IPS DF 4.7 (cell line): ENCODE measurements around the gene LTBP2.

Experiments
- DNase-seq: peaks from one replicate; pipeline ENCODE4 v3.0.0-alpha.2; 2013; ENCODE audit warnings: low spot score; ENCODE audit errors: extremely low read depth

Gene LTBP2

DNA sequence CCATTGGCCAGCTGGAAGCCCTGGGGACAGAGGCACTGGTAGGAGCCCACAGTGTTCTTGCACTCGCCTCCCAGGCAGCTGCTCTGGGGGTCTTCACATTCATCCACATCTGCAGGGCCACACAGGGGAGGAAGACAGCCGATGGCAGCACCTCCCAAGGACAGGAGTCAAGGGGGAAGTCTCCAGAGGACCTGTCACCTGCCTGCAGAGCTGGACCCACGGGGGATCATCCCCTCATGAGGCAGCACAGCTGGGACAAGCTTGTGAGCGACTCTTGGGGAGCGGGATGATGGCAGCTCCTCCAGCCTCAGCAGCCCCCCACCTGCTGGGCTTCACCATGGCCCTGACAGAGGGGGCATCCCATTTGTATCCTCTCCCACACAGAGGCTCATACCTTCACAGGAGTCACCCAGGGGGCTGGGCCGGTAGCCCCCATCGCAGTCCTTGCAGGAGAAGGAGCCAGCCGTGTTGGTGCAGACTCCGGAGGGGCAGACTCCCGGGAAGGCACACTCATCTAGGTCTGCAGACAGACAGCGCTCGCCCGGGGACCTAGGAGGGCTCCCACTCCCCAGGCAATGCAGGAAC lies 103.1 kb downstream of the LTBP2 start:
- DNase-seq = no peak

DNA sequence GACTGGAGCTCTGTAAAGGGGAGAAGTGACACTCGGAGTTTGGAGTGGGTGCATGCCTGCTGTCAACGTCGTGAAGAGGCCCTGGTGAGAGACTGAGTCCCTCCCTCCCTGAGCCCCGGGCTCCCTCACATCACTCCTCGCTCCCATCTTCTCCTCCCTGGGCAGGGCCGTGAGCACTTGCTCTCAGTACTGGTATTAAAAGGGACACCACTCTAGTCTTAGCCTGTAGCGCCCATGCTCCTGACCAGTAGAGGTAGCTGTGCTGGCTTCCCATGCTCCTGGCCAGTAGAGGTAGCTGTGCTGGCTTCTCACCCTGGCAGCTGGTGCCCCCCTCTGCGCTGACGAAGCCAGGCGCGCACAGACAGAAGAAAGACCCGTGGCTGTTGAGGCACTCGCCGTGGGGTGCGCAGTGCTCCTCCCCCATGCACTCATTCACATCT lies 103.7 kb downstream of the LTBP2 start:
- DNase-seq = no peak

DNA sequence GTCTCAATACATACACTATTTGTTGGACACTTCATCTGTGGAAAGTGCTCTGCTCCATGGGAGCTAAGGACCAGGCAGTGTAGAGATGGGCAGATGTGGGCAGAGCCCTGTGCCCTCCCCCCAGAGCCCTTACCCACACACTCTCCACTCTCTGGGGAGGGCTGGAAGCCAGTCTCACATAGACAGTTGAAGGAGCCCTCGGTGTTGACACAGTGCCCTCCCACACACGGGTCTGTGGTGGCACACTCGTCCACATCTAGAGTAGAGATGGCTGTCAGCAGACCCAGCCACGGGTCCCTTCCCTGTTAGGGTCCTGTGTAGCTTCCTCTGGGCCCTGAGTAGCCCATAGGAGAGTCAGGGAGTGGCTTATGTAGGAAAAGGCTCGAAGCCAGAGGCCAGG lies 104.2 kb downstream of the LTBP2 start:
- no peak for DNase-seq

DNA sequence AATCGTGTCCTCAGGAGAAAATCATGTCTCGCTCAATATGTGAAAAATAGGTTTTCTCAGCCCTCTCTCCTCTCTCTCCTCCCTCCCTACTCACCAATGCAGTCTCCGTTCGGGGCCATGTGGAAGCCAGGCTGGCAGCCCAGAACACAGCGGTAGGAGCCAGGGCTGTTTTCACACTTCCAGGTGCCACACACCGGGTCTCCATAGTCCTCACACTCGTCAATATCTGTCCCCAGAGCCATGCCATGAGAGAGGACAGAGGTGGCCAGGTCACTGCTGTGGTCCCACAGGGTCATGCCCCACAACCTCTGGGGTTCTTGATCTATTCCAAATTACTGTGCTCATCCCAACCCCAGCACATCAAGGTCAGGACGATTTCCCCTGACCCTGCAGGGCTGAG lies 105.0 kb downstream of the LTBP2 start:
- DNase-seq = no peak

DNA sequence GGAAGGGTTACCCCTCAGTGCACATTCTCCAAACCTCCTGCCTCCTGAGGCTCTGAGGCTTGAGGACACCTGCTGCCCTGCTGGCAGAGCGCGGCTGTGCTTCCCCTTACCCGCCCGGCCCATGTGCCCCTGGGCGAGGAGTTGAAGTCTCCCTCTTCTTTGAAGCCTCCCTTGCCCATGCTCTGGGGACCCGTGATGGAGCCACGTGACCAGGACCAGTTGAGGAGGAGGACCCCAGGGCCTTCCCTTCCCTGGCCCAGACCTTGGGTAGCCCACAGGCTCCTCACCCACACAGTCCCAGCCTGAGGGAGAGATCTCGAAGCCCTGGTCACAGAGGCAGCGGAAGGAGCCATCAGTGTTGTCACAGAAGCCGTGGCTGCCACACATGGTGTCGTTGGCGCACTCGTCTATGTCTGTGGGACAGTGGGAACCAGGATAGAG lies 105.6 kb downstream of the LTBP2 start:
- no peak for DNase-seq

DNA sequence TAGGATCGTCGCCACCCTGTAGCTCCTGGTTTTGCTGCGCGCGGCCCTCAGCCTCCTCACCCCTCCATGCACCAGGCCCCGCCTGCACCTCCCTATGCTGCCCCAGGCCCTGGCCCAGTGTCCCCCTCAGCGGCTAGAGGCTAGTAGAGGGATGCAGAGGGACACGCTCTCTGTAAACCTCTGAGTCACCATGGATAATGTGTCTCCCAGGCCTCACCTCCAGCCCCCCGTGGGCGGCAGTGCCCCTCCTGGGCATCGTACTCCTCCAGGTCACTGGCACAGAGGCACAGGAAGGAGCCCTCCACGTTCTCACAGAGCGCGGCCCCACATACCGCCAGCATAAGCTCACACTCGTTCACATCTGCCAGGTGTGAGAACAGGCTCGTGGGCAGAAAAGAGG lies 106.2 kb downstream of the LTBP2 start:
- no peak for DNase-seq

DNA sequence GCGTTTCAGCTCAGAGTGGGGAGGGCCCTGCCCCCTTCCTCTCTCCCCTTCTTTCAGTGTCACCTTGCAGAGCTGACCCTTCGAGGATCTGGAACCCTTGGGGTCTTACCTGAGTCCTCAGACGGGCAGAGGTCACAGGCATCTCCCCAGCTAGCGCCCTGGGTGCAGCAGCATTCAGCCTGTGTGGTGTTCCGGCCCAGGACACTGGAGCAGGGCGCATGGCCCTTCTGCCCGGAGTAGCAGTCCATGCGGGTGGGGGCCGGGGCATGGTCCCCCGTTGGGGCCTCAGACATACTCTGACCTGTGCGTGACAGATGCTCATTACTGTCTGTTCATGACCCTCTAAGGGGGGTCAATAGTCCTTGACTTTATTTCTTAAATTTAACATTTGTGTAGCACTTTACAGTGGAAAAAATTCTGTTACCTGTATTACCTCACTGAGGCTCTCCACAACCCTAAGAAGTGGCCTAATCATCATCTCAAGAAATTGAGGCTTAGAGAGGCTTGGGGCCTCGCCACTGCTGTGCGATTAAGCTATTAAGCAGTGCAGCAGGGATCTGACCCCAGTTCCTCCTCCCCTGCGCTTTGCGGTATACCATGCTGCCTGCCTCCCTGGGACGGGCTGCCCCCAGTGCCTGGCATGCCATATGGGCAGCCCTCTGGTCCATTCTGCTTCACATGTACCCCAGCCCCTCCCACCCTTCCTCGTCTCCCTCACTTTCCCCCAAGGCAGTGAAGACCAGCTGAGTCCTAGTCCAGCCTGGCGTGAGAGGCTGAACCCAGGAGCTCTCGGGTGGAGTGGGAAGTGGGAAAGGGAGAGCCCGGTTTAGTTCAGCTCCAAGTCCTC lies 106.9 kb downstream of the LTBP2 start:
- no peak for DNase-seq

DNA sequence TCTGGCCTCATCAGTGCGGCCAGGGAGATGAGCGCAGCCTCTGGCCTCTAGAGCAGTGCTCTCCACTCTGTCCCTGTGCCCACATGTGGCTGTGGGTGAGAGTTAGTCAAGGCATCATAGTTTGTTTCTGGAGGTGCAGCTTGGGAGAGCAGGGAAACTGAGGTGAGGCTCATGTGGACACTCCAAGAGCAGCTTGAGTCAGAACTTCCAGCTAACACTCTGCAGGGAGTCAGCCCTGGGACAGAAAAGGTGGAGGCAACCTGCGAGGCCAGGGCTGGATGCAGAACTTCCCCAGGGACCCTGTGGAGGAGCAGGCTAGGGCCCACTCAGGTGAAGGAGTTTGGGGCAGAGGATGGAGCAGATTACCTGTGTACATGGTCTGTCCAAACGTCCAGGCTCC lies 107.6 kb downstream of the LTBP2 start:
- no peak for DNase-seq

DNA sequence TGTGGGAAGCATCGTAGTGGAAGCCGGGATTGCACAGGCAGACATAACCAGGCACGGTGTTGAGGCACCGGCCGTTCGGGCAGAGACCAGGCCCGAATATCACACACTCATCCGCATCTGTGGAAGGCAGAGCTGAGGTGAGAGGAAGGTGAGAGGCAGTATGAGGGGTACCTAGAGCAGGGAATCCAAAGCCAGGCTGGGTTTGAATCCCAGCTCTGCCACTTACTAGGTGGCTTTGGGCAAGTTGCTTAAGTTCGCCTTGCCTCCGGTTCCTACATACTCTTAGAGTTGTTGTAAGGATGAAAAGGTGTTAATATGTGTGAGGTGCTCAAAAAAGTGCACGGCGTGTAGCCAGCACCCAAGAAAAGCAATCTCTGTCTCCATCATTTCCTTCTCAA lies 108.1 kb downstream of the LTBP2 start:
- DNase-seq = no peak

DNA sequence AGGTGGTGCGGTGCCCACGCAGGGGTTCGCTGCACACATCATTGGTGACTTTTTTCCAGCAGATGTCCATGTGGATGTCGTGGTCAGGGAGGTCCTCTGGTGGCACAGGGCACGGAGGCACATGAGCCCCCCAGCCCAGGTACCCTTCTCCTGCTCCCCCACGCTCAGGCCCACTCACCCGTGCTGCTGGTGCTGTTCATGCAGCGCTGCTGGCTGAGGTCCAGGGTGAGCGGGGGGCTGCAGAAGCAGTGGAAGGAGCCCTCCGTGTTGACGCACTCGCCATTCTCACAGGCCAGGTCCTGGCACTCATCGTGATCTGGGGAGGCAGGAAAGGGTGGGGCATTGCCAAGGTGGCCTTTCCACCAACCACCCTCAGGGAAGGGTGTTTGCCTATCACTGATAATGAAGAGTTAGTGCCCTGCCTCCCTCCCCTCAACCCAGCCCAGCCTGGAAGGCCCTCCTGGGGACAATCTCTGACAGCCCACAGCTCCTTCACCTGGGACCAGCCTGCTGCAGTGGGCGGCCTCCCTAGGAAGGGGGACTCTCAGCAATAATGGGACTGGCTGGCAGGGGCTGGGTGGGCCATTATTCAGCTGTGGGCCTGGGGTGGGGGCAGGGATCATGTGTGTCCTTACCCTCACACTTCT lies 108.6 kb downstream of the LTBP2 start:
- no peak for DNase-seq

DNA sequence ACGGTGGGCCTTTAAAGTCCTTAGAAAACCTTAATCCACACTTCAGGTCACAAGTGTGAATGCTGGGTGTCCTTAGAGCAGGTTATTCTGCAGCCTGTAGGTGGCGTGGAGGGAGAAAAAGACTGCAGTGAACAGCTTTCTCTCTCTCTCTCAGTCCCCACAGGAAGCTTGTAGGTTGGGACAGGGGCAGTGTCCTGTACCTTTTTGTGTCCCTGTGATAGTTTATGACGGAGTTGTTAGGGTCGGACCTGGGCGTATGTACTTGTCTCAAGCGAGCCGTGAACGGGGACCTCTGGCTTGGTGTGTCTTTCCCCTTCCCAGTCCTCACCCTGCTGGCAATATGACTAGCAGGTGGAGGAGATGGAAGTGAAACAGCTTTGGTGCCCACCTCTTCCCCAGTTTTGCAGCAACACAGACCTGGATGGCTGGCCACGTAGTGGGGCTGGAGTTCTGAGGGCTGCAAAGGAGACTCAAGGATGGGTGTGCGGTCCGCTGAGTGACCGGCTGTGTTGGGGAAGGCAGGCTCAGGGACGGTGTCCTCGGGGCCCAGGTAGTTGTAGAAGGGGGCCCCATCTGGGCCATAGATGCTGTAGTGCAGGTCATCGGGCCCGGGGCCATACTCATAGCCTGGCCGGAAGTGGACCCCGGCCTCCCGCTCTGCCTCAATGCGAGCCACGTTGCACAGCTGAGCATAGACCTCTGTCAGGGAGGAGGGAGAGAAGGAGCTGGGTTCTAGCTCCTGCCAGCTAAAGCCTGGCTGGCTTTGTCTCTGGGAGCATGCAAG lies 109.6 kb downstream of the LTBP2 start:
- DNase-seq = no peak

DNA sequence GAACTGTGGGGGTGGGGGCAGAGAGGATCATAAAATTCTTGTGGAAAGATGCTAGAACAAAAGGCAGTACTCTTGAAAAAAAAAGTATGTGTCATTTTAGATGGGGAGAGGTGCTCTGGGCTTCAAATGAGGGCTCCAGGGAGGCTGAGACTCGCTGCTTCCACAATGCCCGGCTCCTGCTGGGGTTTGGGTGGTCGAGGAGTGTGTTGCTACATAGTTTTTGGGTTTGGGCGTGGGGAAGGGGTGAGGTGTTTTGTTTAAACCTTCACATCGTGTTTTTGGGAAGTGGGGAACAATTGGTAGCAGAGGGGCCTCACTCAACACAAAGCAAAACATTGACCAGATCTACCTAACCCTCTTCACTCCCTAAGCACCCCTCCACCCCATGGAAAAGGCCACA lies 110.3 kb downstream of the LTBP2 start:
- DNase-seq = no peak

DNA sequence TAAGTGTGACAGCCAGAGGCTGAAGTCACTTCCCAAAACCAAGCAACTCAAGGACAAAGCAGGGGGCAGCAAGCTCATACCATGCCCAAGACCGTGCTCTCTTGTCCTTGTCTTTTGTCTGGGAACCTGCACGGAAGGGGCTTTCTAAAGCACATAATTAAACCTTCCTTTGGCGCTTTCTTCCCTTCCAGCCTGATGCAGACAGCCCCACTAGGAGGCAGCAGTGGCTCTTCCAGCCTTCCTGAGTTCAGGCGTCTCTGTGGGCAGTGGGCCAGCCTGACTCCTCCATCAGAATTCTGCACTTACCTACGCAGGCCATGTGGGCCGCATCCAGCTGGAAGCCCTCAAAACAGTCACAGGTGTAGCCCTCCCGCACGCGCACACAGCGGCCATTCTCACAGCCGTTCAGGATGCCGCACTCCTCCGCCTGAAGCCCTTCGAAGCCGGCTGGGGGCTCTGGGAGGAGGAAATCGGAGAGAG lies 110.9 kb downstream of the LTBP2 start:
- DNase-seq = no peak

DNA sequence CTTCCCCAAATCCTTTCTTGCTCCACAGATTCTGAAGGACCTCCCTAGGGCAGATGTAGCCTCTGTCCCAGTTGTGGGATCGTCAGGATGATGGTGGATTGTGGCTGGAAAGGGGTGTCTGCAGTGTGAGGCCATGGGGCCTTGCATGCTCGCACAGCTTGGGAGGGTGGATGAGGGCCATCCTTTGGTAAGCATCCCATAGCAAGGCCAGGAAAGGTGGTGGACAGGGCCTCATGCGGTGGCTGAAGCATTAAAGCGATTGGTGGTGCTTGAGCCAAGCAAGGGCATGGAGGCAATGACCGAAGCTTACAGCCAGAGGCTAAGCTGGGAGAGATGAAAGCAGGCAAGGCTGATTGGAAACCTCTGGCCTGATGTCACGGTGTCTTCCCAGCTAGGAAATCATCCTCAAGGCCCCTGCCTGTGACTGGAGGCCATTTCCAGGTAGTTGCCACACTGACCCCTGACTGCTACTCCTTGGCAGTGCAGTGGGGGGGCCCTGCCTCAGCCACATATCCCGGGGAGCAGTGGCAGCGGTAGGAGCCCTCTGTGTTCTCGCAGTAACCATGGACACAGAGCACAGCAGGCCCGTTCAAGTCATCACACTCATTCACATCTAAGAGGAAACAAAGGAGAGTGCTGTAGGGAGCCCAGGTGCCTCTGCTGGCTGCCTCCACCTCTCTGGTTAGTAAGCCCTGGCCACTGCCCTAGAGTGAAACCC lies 111.5 kb downstream of the LTBP2 start:
- no peak for DNase-seq

DNA sequence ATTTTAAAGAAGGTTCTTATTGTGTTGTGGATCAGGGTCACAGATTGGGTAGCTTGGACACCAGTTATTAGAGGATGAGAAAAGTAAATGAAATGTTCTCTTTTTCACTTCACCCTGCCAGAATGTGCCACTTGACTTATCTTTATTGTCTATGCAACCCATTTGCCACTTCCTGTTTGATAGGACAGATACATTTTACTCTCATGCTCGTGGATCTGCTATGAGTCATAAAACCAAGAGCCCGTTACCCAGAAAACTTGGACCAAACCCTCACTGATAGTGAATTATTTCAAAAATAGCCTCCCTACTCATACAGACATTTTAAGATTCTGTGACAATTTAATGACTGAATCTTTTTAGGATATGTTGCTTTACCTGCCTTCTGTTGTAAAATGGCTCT lies 116.7 kb downstream of the LTBP2 start:
- DNase-seq = no peak

DNA sequence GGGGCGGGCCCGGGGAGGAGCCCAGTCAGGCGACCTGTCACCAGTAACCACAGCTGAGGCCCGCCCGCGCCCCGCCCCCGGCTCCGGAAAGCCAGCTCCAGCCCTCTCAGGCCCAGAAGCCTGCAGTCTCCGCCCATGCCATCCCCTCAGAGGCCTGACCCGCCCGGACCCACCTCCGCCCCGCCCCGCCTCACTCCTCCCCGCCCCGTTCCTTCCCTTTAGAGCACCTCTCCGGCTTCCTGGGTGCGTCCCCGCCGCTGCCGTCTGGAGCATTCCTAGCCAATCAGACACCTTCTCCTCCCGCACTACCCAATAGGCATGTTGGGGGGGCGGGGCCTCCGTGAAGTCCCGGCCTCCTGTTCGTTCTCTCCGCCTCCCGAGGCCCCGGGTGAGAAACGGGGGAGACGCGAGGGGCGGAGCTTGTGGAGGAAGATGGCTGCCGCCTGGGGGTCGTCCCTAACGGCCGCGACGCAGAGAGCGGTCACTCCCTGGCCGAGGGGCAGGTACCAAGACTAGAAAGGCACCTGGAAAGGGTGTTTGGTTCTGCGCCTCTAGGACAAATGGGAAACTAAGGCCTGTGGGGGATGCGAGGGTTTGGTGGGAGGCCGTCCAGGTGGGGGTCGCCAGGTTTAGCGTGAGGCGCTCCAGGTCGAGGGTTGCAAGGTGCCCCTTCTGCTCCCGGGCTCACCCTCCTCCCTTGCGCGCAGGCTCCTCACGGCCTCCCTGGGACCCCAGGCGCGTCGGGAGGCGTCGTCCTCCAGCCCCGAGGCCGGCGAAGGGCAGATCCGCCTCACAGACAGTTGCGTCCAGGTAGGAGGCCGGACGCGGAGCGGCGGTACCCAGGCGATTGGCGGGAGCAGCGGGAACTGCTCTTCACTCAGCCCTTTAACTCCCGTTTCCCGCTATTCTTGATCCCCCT lies 118.4 kb downstream of the LTBP2 start, which contains the start of gene ISCA2:
Gene ISCA2 (plus strand): TSS at position 423 of the 919 bp plus-strand sequence. CDS start 10 bp downstream, at position 433.
- peak; percentile 92 for DNase-seq

DNA sequence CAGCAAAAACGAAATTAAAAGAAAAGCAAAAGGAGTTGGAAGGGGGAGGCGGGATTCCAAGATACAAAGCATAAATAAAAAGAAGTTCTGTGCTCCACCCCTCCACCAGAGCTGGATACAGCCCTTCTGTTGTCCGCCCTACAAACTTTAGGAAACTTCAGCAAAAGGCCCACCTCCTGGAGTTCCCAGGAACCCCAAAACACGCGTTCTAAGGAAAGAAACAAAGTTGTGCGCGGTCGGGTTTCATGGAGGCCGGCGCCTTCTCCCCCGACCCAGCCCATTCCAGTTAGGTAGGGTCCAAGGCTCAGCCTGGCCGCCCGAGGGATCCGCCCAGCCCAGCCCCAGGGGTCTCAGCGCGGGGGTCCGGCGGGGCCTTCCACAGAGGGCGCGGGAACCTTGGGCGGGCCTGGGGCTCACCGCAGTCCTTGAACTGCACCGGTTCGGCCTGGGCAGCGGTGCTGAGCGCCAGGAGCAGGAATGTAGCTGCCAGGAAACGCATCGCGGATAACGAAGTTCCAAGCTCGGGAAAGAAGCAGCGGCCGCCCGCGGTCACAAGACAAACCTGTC lies 119.2 kb downstream of the LTBP2 start, which contains the start of gene NPC2:
Gene NPC2 (minus strand): TSS at position 530 of the 567 bp plus-strand sequence. CDS start 31 bp downstream, at position 499.
- DNase-seq = no peak

DNA sequence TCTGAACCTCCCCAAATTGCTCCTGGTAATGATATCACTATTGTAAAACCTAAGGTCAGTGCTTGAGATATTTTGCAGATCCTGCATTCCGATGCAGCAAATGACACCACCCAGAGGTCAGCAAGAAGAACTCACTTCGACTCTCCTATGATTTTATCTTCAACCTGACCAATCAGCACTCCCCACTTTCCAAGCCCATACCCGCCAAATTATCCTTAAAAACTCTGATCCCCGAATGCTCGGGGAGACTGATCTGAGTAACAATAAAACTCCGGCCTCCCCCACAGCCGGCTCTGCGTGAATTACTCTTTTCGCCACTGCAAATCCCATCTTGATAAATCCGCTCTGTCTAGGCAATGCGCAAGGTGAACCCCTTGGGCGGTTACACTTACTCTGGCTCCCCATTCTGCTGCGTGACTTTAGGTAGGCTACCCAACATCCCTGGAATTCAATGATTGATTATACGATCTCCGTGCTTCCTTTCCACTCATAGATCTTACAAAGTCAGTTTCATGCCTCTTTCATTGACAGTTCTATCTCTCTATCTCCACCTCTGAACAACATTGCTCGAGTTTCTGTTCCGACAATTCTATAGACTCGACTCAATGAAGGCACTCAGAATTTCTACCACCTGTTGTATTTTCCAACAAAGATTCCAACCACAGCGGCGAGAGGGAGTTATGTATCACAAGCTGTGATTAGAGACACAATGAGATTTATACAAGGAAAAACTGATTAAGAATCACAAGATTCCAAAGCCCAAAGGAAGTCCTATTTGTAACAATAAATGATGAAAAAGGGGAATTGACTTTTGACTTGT lies 119.9 kb downstream of the LTBP2 start:
- DNase-seq = no peak
